HG03139 (cell line): ENCODE data around the gene SH2D6.
"Not testable (repeated sequence)": the region's sequence is repeated elsewhere in the genome, so short reads cannot be mapped to it uniquely, and the experiment has no call there.

Source experiments
- ATAC-seq: cut with Tn5 transposase; IDR thresholded peaks from one replicate; pipeline ENCODE4 v1.9.1; 2021; ENCODE audit not compliant: unreplicated experiment

SH2D6 gene

DNA sequence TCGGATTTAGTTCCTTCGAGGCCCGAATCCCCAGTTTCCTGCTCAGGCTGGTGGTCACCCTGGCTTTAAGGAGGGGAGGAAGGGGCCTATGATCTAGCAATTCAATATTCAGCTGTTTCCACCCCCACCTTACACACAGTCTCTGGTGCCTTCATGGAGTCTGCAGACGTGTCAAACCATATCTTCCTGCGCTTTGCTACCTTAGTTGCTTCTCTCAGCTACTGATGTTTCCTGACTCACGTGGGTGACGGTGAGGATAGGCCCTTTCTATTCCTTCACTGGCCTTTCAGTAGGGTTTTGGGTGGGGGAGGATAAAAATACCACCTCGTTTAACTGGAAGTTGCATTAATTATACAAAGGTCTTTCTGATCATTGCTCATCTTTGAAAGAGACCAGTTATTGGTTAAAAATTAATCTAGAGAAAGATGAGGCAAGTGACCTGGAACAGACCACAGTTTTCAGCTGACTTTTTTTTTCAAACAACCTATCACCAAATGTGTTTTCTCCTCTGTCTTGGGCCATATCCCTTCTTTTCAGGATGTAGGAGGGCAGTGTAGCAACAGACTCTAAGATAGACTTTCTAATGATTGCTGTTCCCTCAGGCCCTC, 49.7 kb downstream of the SH2D6 start:
- no peak for ATAC-seq

- ATAC-seq: no peak
Observed at GRCh38 chr2:85468704-85469349, 50.3 kb downstream of the SH2D6 start.

DNA sequence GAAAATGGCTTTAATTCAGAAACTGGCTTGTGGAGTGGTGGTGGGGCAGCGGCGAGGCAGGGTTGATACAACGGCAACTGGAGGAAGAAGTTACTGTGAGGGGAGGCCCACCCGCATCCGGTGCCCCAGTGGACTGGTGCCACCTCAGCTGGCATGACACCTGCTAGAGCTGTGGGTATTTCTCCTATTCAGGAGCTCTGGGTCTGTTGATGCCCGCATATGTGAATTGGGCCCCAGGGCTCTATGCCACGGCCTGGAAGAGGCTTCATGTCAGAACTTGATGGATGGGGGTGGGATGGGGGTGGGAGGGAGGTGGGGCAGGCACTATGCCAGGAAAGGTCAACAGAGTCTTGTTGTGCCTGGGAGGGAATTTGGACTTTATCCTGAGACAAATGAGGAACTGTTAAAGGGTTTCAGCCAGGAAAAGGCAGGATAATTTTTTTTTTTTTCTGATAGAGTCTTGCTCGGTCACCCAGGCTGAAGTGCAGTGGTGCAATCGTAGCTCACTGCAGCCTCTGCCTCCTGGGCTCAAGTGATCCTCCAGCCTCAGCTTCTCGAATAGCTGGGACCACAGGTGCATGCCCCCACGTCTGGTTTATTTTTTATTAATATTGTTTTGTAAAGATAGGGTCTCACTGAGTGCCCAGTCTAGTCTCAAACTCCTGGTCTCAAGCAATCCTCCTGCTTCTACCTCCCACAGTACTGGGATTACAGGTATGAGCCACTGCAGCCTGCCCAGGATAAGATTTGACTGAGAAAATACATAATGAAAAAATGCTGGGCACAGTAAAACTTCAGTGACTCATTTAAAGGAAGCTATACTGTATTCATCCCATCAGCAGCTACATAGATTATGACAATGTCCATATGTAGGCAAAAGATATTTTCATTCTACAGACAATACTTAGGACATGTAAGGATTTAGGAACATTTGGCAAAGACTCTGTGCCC, 52.6 kb downstream of the SH2D6 start:
- ATAC-seq: no peak

GRCh38 chr2:85472261-85472660, 53.7 kb downstream of the SH2D6 start:
- ATAC-seq: no peak

DNA sequence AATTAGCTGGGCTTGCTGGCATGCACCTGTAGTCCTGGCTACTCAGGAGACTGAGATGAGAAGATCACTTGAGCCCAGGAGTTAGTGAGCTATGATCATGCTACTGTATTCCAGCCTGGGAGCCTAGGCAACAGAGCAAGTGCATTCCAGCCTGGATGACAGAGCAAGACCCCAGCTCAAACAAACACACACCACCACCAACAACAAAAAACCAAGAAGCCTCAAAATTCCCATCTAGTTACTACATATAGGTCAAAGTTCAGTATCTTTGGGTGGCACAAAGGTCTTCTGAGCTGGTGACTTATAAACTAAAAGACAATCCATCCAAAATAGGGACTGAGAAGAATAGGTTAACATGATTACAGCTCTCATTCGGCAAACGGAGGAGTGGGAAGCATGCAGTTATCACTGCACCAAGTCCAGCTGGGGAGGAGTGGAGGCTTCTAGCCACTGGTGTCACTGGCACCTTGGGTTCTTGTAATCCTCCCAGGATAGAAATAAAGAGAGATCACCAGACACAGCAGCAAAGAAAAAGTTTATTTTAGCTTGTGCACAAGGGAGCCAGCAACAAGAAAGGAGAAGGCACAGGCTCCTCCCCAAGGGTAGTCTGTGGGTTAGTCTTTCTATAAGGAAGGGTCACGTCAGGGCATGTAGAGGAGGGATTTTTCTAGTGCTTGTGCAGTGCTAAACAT, 57.4 kb downstream of the SH2D6 start:
- no peak for ATAC-seq

DNA sequence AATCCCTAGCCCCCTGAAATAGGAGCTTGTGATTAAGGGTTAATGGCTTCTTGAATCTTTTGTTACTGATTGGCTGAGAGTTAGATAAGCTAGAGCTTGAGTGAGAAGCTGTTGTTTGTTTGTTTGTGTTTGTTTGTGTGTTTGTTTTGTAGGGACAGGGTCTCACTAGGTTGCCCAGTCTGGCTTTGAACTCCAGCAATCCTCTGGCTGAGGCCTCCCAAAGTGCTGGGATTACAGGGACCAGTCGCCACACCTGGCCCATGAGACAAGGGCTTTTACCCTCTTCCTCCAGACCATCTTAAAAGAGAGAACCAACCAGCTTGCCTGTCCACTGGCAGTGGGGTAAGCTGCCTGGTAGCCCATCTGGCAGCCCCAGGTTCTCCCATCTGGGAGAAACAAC, 58.1 kb downstream of the SH2D6 start:
- ATAC-seq: no peak

- ATAC-seq: no peak
Observed at GRCh38 chr2:85477884-85478283, 59.4 kb downstream of the SH2D6 start.

DNA sequence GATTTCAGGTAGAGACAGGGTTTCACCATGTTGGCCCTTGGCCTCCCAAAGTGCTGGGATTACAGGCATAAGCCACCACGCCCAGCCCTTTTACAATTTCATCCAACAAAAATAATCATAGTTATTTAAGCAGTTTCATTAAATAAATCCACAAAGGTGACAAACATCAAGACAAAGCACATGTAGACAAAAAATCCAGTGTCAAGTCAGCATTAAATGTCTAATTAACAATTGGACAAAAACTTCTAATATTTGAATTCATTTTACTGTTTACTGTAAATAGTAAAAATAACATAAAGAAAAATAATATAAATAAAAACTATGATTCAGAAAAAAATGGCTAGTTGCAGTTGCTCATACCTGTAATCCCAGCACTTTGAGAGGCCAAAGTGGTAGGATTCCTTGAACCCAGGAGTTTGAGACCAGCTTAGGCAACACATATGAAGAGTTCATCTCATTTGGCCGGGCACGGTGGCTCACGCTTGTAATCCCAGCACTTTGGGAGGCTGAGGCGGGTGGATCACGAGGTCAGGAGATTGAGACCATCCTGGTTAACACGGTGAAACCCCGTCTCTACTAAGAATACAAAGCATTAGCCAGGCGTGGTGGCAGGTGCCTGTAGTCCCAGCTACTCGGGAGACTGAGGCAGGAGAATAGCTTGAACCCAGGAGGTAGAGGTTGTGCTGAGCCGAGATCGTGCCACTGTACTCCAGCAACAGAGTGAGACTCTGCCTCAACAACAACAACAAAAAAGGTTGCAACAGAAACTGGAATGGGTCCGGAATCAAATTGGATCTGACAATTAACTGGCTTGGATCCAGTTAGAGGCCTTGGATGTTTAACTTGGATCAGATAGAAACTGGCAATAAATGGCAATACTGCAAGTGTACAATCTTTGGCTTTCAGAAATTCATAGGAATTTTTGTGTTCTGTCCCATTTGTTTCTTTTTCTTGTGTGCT, 63.6 kb downstream of the SH2D6 start:
- ATAC-seq: no peak

GRCh38 chr2:85484615-85485014, 66.1 kb downstream of the SH2D6 start:
- not testable (repeated sequence) for ATAC-seq

GRCh38 chr2:85485815-85486214, 67.3 kb downstream of the SH2D6 start:
- no peak for ATAC-seq
